ENCODE results near the gene CALML5.

The CALML5 gene

DNA sequence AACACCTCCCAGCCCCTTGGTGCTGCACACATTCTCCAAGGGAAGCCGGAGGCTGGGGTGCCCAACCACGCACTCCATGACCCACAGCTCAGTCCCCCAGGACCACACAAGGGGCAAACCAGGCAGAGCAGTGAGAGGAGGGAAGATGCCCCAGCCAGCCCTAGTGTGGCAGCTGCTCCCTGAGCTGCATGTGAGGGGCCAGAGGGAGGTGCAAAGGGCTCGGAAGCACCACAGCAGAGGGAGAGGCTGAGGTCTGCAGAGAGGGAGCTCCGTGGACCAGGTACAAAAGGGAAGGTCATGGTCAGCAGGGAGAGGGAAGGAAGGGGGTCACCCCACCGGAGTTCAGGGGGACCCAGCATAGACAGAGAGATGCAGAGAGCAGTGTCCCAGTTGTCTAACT is 1.5 kb upstream of the CALML5 start:
- no peak for DNase-seq (ENCODE audit: low read depth in 3 of 3)

DNA sequence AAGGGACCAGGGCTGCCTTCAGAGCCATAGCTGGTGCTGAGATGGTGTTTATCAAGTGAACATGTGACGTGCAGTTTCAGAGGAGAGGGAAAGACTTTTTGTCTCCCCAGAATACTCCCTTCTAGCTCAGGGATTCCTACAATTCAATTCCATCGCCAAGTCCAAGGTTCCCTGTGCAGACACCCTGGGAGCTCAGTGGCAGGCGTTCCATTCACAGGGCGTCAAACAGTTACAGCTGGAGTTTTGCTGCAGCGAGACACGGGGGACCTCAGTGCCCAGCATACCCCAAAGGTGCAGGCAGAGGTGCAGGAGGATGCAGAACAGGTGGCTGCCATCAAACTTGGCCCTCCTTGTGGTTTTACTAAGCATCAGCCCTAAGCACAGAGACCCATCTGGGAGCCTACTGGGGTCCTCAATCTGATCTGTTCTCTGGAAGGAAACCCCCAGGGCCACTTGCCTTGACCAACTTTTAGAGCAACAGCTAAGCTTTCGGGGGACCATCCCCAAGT is 846 bp upstream of the CALML5 start:
- no peak for DNase-seq (ENCODE audit: low read depth in 3 of 3)

DNA sequence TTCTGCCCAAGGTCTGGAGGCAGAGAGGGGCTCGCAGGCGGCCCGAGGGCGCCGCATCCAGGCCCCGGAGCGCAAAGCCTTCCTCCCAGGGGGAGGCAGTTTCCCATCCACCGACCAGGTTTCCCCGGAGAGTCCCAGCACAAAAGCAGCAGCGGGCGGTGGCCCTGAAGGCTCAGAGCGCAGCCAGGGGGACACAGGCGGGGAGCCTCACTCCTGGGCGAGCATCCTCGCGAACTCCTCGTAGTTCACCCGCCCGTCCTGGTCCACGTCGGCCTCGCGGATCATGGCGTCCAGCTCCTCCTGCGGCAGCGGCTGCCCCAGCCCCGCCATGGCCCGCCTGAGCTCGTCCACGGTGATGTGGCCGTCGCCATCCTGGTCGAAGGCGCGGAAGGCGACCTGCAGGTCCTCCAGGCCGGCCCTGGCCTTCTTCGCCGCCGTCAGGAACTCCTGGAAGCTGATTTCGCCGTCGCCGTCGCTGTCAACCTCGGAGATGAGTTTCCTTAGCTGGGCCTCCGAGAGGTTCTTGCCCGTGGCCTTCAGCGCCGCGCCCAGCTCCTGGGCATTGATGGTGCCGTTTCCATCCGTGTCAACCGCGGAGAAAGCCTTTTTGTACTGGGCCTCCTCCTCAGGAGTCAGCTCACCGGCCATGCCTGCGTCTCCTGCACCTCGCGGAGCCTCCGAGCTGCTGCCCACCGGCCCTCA is 428 bp downstream of the CALML5 start:
- no peak for DNase-seq (ENCODE audit: low read depth in 3 of 3)

DNA sequence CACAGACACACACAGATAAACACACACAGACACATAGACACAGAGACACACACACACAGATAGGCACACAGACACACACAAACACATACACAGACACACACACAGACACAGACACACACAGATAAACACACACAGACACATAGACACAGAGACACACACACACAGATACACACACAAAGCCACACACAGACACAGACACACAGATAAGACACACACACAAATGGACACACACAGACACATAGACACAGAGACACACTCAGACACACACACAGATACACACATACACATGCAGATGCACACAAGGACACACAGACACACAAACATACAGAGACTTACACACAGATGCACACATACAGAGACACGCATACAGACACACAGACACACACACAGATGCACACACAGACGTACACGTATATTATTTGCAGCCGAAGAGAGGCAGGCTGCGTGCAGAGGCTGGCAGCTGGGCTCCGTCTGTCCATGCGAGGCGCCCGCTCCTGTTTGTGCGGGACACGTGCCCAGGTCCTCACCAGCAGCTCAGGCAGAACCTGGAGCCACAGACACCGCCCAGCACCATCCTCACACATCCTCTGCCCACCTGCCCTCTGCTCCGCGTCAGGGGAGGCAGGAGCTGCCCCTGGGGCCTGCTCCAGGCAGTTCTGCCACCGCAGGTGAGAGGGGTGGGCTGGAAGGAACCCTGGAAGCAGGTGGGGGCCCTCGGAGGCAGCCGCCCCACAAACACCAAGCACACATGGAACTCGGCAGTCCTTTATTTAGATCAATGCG is 1.2 kb downstream of the CALML5 start:
- DNase-seq (ENCODE audit: low read depth in 3 of 3) = no peak

DNA sequence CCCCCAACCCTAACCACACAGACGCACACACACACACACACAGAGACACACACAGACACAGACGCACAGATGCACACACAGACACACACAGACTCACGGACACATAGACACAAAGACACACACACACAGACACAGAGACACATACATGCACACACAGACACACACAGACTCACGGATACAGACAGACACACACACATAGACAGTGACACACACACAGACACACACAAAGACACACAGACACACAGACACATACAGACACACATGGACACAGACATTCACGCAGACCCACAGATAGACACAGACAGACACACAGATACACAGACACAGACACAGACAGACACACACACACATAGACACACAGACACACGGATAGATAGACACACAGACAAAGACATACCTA is 2.1 kb downstream of the CALML5 start:
- DNase-seq (ENCODE audit: low read depth in 3 of 3) = no peak

DNA sequence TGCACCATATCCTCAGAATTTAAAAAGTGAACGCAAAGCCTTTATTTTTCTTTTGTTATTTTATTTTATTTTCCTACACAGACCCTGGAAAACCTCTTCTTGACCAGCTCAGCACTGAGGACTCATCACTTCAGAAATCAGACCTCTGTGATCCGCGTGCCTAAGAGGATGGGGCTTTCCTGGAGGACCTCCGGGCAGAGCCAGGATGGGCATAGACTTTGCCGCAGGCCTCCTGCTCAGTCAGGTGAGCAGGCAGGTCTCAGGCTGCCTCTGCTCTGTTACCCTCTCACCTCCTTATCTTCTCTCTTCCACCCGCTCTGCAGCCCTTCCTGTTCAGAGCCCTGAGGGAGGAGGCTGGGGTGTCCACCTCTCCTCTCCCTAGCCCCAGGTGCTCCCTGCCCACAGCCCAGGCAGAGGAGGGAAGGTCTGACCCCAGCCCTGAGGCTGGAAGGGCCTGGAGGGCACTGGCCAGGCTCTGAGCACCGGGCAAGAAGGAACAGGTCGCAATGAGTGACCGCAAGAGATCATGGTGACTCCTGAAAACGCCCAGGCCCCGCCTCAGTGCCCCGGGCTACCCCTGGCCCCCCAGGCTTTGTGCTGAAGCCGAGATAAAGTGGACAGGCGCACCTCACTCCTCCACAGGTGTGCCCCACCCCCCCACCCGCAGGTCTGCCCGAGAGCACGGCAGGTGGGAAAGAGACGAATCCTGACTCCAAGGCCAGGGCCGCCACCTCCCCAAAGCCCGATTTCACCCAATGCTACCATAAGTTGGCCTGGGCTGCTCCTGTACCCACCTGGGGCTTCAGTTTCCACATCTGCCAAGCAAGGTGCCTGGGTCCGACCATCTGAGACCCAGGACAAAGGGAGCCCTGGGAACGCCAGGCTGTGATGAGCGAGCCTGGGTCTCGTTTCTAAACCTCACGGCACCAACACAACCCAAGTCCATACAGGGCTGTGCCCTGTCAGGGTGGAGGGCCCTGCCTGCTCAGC is 2.8 kb downstream of the CALML5 start:
- DNase-seq (ENCODE audit: low read depth in 3 of 3) = no peak

DNA sequence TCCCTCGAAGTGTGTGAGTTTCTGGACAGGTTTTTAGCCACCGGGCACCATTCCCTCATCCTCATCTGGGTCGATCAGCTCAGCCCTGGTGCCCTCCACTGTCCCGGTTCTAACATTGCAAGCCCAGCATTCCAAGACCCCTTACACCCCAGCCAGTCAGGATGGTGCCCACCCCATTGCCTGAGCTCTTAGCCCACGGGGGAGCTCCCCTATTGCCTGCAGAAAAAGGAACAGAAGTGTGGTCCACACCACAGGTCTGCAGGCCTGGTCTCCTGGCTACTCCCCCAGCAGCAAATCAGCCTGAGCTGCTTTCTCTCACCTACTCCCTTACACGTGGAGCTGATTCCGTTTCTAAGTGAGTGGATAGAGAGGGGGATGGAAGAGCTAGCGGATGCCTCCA is 4.8 kb downstream of the CALML5 start:
- no peak for DNase-seq (ENCODE audit: low read depth in 3 of 3)

DNA sequence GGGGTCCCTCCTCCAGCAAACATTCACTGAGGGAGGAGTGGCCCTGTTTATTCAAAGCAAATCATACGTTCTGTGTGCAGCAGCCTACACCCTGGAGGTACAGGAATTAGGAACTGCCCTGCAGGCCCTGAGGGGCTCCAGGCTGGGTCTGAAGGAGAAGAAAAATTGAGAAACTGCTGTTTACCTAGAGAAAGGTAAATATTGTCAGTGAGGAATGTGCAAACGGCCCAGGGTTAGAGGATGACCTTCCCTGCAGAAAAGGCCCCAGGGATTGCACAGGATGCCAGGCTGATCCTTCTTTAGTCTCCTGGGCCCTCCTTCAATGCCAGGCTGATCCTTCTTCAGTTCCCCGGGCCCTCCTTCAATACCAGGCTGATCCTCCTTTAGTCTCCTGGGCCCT is 5.7 kb downstream of the CALML5 start:
- DNase-seq (ENCODE audit: low read depth in 3 of 3) = no peak

DNA sequence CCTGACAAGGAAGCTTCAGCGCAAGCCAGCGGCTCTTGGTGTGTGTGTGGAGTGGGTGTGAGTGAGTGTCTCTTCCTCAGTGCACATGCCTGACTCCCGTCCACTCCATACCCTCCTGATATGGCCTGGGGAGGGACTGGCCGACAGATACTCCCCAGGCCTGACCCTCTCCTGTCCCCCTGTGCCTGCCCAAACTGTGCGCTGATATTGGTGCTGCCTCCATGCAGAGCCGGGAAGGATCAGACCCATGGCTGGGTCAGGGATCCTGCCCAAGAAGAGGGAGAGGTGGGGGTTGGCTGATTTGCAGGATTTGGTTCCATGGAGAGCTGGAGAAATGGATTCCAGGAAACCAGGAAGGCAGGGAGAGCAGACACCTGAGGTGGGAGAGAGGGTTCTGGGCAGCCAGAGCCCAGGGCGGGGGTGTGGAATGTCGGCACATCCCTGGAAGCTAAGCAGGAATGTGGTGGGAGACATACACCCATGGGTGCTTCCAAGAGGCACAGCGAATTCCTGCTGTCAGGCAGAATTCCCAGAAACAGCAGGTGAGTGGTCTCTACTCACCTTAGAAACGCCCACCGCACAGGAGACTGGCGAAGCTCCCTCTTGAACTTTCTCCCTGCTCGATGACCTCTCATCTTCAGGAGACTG is 6.3 kb downstream of the CALML5 start:
- no peak for DNase-seq (ENCODE audit: low read depth in 3 of 3)

DNA sequence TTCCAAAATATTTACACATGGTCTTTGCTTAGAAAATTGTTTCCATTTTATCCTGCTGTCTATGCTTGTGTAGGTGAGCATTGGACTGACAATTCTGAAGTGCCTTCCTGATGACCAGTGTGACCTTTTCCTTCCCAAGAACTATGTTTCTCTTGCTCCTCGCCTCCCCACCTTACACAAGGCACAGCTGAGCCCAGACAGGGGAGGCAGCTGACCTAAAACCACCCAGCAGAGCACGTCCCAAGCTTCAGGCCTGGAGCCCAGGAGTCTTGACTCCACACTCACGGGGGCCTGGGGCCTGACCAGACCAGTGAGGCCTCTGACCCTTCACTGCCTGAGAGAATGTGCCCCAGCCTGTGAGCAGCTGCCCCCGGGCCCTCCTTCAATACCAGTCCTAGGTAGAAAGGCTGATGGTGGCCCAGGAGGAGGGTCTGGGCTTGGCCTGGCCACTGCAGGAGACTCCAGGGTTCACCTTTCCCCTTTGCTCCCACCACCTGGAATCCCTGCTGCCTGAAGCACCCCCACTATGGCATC is 7.0 kb downstream of the CALML5 start:
- DNase-seq (ENCODE audit: low read depth in 3 of 3) = no peak

DNA sequence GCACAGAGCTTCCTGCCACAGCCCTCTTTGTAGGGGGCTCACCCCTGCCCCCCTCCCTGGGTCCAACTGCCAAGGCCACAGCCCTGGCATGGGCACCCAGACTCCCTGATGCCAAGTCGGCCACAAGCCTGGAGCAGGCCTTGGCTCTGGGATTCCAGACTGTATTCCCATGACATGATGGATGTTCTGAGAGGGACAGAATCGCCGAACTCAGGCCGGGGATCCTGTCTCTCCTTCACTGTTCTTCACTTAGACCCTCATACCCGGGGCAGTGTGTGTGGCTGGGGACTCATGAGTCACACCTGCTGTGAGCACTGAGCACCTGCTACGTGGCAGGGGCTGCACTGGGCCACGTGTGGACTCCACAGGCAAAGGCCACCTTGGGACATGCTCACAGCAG is 7.9 kb downstream of the CALML5 start:
- no peak for DNase-seq (ENCODE audit: low read depth in 3 of 3)

DNA sequence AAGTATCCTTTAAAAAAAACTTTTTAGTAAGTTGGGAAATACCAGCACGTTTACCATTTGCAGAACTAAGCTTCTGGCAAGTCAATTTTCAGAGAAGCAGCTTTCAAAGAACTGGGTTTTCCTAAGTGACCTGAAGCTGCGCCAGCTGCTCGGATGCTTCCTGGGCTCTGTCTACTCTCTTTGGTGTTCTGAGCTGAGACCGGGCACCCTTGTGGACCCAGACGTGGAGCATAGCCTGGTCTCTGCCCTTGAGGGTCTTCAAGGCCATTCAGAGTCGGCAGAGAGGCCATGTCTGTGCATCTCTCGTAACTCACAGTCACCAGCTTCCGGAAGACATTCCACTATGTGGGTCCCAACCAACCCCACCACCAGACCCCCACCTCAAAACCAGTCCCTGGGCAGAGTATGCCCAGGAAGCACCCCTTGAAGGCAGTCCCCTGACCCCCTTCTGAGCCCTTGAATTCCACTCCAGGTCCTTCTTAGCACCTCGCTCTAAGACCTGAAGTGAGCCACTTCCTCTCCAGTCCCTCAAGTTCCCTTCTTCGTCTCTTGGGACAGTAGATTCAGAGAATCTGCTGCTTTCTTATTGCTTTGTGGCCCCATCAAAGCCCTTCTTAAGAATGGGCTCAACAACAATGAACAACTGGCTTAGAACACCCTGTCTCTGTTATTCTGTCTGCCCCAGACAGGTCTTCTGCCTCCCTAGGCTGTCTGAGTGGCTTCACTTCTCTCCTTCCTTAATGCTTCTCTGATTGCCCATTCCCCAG is 8.5 kb downstream of the CALML5 start:
- no peak for DNase-seq (ENCODE audit: low read depth in 3 of 3)

DNA sequence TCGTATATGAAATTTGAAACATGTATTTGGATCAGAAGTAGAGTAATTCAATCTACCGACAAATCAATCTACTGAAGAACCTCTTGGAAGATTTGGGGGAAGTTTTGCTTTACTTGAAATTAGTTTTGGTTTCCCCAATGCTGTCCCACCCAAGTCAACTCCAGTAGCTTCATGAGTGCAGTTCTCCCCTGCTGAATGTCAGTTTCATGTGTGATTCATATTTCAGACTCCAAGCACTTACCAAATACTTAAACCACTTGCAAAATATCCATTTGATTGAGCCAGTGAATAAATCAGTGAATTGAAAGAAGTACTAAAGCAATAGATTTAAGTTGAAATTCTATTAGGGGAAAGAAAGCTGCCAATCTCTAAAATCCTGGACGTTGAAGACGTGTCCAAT is 9.3 kb downstream of the CALML5 start:
- no peak for DNase-seq (ENCODE audit: low read depth in 3 of 3)

DNA sequence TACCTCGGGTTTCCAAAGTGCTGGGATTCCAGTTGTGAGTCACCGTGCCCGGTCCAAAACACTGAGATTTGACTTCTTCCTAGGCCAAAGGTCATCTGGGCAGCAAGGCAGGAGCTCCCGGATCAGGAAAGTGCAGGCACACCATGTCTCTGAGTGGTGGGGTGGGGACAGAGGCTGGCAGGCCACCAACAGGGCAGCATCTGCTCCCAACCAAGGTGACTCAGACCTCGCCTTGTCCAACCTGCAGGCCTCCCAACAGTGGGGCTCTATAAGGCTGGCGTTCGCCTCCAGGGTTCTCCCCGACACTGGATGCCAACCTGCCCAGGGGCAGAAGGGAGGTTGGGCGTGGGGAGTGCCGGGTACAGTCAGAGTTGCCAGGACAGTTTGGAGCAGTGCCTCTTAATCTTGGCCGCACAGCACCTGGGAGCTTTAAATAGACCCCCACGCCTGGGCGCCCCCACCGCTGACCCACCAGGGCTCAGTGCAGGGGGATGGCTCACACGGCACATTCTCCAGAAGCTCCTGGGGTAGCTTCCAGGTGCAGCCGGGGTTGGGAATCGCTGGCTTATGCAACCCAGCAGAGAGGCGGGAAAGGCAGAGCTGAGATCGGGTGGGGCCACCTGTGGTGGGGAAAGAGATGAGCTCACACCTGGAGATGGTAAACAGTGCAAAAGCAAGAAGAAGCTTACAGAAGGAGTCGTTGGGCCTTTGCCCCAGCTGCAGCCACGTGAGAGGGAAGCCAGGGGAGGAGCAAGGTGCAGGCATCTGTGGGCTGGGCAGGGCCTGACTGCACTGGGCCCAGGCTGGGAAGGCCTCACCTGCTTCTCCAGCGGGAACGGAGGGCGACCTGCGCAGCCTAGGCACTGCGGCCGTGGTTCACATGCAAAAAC is 10.9 kb downstream of the CALML5 start:
- no peak for DNase-seq (ENCODE audit: low read depth in 3 of 3)

DNA sequence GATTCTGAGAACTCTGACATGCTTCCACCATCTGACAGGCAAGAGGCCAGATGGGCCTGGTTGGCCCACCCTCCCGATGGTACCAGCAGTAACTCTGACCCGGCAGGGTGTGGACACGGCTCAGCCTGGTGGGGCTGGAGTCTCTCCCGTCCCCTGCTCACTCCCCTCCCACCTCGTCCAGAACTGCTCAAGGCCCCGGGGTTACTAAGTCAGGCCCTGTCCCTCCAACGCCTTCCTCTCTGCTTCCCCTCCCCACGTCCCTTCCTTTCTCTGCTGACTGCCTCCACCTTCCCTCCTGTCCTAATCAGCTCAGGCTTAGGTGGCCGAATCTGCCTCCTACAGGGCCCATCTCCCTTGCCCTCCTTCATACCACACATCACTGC is 12.5 kb downstream of the CALML5 start:
- no peak for DNase-seq (ENCODE audit: low read depth in 3 of 3)

DNA sequence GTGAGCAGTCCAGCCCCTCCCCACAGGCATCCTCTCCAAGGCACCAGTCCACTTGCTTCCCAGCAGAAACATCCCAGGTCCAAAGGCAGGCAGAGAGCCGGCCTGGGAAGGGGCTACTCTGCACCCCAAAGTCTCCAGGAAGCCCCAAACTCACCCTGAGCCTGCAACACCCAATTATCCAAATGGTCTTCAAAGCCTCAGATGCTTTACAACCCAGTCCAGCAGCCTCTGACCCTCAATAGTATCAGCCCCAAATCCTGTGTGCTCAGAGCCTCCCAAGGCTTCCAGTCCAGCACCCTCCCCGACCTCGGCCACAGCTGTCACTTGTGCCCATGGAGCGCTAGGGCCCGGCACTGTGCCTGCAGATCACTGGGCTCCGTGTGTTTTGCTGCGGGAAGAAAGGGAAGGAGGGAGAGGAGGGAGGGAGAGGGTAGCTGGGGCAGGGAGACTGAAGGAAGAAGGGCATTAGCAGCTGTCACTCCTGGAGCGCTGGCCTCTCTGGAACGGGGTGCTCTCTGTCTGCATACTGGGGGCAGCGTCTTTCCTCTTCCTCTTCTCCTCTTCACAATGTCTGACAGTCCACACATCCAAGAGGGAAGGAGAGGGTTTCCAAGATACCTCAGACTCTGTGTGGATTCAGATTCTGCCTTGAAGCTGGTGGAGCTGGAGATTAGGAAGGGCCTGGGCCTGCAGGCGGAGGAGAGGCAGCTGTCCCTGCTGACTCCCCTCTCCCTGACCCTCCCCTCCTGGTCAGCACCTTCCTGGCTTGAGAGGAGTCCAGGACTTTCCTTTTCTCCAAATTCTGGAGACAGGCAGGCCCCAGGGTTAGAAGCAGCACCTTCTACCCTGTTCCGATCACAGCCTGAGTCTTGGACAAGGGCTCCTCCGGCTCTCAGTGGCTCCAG is 13.2 kb downstream of the CALML5 start:
- DNase-seq (ENCODE audit: low read depth in 3 of 3) = no peak

DNA sequence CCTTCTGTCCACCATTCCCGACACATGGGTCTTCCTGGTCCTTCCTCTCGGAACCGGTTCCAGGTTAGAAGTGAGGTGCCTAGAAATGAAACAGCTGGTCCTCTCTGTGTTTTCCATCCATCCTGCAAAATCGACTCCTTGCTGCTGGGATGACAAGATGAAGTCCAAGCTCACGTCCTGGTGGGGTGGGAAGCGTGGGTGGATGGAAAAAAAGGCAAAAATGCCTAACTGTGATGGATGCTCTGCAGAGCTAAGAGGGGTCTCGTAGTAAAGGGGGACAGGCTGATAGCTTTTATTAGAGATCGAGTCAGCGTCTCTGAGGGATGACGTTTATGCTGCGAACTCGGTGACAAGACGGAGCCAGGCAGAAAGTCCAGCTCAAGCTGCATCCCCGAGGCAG is 14.1 kb downstream of the CALML5 start:
- no peak for DNase-seq (ENCODE audit: low read depth in 3 of 3)

DNA sequence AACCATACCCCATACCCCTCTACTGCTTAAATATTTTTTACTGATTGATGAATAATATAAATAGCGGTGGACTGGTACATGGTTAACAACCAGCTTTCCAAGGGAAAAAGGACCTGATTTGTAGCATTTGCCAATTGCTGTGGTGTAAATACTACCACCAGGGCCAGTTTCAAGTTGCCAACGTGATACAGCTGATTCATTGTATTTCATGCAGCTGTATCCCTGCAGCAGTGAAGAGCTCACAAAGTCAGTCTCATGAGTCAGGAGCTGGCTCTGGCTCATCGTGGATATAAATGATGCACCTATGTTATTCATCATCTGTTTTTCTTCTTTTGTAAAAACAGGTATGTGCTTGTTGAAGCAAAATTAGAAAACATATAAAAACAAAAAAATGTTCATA is 15.2 kb downstream of the CALML5 start:
- DNase-seq (ENCODE audit: low read depth in 3 of 3) = no peak

DNA sequence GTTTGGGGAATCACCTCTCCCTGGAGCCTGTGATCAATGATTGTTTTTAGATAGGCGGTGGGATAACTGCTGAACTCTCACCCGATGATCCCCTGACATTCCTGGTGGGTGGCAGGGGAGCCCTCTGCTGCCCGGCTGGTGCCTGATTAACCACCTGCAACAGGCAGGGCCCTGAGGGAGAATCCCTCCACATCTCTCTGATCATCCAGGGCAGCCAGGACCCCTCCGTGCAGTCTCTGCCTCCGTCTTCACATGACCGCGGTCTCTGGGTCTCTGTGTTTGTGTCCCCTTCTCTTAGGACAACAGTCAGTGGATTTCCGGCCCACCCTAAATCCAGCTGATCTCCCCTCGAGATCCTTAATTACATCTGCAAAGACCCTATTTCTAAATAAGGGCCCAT is 17.4 kb downstream of the CALML5 start:
- DNase-seq (ENCODE audit: low read depth in 3 of 3) = no peak

All from stimulated activated CD4-positive, alpha-beta T cell treated with anti-CD3 and anti-CD28 coated beads, TNF-alpha, amount 100 ng/mL, for 24 hours (primary cell).